KMS-11 (cell line): Measurements from ENCODE around the gene TMC1.

ENCODE experiments used
- H2AFZ ChIP-seq: fragments of 200-600 bp; sonication (generic); 2 replicates; pipeline ENCODE4 v1.6.1; 2016; ENCODE audit warnings: antibody characterized with exemption, mixed run types, low read depth
- H3K27ac ChIP-seq: fragments of 200-600 bp; sonication (generic); 2 replicates; pipeline ENCODE4 v1.6.1; 2016; ENCODE audit warnings: mild to moderate bottlenecking, mixed run types
- H3K27me3 ChIP-seq: fragments of 200-600 bp; sonication (generic); 2 replicates; pipeline ENCODE4 v1.6.1; 2017; ENCODE audit warnings: mild to moderate bottlenecking, low read depth, mixed run types, moderate library complexity; ENCODE audit not compliant: insufficient read depth
- H3K36me3 ChIP-seq: fragments of 200-600 bp; sonication (generic); 2 replicates; pipeline ENCODE4 v1.6.1; 2017; ENCODE audit warnings: mild to moderate bottlenecking, mixed run types; ENCODE audit not compliant: insufficient read depth
- H3K4me1 ChIP-seq: fragments of 200-600 bp; sonication (generic); 2 replicates; pipeline ENCODE4 v1.6.1; 2016; ENCODE audit warnings: mild to moderate bottlenecking, low read depth, mixed run types; ENCODE audit not compliant: poor library complexity, severe bottlenecking
- H3K4me2 ChIP-seq: fragments of 200-600 bp; sonication (generic); 2 replicates; pipeline ENCODE4 v1.7.0; 2016; ENCODE audit warnings: mild to moderate bottlenecking, mixed run types
- H3K4me3 ChIP-seq: fragments of 200-600 bp; sonication (generic); IDR thresholded peaks from 2 replicates; pipeline ENCODE4 v1.6.1; 2017; ENCODE audit warnings: low read depth, low read length, mixed read lengths; ENCODE audit not compliant: insufficient read depth
- H3K79me2 ChIP-seq: fragments of 200-600 bp; sonication (generic); 2 replicates; pipeline ENCODE4 v1.6.1; 2016; ENCODE audit warnings: low read depth, mixed run types; ENCODE audit not compliant: insufficient read depth
- H3K9ac ChIP-seq: fragments of 200-600 bp; sonication (generic); 2 replicates; pipeline ENCODE4 v1.6.1; 2016; ENCODE audit warnings: mild to moderate bottlenecking, mixed run types
- H4K20me1 ChIP-seq: fragments of 200-600 bp; sonication (generic); 2 replicates; pipeline ENCODE4 v1.6.1; 2016; ENCODE audit warnings: mild to moderate bottlenecking, mixed run types; ENCODE audit not compliant: insufficient read depth
- TF ChIP-seq, protein P1 (sequence below): fragments of 200-600 bp; sonication (generic); conservative IDR thresholded peaks from 2 replicates; pipeline ENCODE4 v1.6.1; 2017; ENCODE audit warnings: low read depth, mild to moderate bottlenecking, antibody characterized with exemption, low read length, moderate library complexity, mixed read lengths

TMC1 gene

DNA sequence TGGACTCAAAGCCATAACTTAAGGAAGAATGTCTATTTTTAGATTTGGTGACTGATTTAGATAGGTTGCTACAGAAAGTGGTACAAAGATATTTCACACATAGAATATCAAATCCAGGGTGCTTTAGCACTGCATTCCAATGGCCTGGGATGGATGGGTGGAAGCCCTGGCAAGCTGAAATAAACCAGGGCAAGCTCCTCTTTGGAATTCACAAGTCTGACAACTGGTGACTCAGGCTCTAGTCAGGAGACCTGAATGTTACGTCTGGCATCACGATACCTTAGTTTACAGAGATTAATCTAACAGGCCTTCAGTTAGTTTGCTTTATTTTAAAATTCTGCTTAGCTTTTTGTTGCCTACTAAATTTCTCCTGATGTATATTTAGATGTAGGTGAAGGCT lies 144.0 kb downstream of the TMC1 start:
- H3K4me2 ChIP-seq: no peak overlapping the region
- TF ChIP-seq, protein P1, sequence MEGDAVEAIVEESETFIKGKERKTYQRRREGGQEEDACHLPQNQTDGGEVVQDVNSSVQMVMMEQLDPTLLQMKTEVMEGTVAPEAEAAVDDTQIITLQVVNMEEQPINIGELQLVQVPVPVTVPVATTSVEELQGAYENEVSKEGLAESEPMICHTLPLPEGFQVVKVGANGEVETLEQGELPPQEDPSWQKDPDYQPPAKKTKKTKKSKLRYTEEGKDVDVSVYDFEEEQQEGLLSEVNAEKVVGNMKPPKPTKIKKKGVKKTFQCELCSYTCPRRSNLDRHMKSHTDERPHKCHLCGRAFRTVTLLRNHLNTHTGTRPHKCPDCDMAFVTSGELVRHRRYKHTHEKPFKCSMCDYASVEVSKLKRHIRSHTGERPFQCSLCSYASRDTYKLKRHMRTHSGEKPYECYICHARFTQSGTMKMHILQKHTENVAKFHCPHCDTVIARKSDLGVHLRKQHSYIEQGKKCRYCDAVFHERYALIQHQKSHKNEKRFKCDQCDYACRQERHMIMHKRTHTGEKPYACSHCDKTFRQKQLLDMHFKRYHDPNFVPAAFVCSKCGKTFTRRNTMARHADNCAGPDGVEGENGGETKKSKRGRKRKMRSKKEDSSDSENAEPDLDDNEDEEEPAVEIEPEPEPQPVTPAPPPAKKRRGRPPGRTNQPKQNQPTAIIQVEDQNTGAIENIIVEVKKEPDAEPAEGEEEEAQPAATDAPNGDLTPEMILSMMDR: no peak
- H3K27ac ChIP-seq: no peak overlapping the region
- H3K79me2 ChIP-seq: no peaks in the 10 kb centered on the region
- no peaks in the 10 kb centered on the region for H3K27me3 ChIP-seq
- no peaks in the 10 kb centered on the region for H3K36me3 ChIP-seq
- no peak overlapping the region for H2AFZ ChIP-seq
- no peak overlapping the region for H3K9ac ChIP-seq
- no peaks in the 10 kb centered on the region for H4K20me1 ChIP-seq
- H3K4me1 ChIP-seq: no peaks in the 10 kb centered on the region
- no peak overlapping the region for H3K4me3 ChIP-seq

DNA sequence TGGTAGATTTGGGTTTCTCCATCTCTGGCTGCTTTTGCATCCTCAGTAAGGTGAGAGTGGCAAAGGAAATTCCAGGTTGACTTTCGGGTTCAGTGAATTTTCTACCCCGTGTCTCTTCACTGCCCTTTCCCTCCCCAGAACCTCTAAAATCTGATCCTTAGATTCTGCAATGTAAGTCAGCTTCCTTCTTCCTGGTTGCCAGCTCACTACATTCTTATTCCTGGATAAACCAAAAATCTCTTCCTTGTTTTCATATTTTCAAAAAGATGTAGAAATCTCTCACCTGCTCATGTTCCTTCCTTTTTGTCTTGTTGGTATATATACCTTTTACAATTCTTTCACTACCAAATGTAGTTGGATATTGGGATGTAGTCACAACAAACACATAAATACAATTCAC lies 145.8 kb downstream of the TMC1 start:
- no peaks in the 10 kb centered on the region for H3K36me3 ChIP-seq
- H3K4me2 ChIP-seq: no peak overlapping the region
- H3K4me3 ChIP-seq: no peak overlapping the region
- no peaks in the 10 kb centered on the region for H3K4me1 ChIP-seq
- TF ChIP-seq, protein P1: no peak
- no peak overlapping the region for H2AFZ ChIP-seq
- no peaks in the 10 kb centered on the region for H3K27me3 ChIP-seq
- no peak overlapping the region for H3K27ac ChIP-seq
- H3K79me2 ChIP-seq: no peaks in the 10 kb centered on the region
- H4K20me1 ChIP-seq: no peaks in the 10 kb centered on the region
- no peak overlapping the region for H3K9ac ChIP-seq

DNA sequence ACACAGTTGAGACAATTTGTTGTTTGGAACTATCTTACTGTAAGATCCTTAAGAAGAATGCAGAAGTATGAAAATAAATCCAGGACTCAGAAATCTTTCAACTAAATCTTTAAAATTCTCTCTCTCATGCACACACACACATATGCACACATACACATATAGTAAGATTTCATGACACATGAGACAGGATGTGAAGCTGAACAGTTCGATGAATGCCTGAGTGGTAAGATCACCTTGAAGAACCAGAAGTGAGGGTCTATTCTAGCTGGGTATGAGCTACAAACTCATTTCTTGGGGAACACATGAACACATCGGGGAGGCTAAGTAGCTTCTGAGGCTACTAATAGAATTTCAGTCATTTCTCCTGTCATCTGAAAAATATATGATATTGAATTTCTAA lies 153.6 kb downstream of the TMC1 start:
- Histone ChIP-seq H4K20me1 (no peaks in the 10 kb centered on the region), H3K4me1 (peaks cover under 1% of the 10 kb centered on the region), H3K27me3 (no peaks in the 10 kb centered on the region), H3K27ac (no peak overlapping the region), H3K36me3 (no peaks in the 10 kb centered on the region), H3K79me2 (no peaks in the 10 kb centered on the region), H3K4me3 (no peak overlapping the region), H3K9ac (no peak overlapping the region), H2AFZ (no peak overlapping the region), H3K4me2 (no peak overlapping the region)
- TF ChIP-seq, protein P1: no peak

DNA sequence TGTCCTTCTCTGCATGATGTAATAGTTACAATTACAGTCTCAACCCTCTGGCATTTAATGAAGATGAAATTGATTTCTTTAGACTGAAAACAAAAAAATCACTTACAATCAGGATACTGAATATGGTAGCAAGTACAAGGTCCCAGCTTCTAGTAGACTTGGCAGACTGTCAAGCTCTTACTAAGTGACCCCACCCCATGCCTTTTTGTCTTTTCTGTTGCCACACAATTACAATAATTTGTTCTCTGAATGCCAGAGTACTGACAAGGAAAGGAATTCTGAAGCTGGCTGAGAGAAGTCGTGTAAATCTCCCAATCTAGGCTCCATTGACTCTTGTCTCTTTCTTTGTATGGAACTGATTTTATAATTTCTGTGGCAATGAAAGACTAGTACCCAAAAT lies 154.2 kb downstream of the TMC1 start:
- Histone ChIP-seq H3K4me3 (no peak overlapping the region), H2AFZ (no peak overlapping the region), H3K9ac (no peak overlapping the region), H3K36me3 (no peaks in the 10 kb centered on the region), H3K27me3 (no peaks in the 10 kb centered on the region), H3K4me1 (peaks cover 7% of the 10 kb centered on the region), H4K20me1 (no peaks in the 10 kb centered on the region), H3K27ac (no peak overlapping the region), H3K4me2 (no peak overlapping the region), H3K79me2 (no peaks in the 10 kb centered on the region)
- TF ChIP-seq, protein P1: no peak
